ENCODE data around the gene GRAPL.
"Not testable (repeated sequence)": the region's sequence is repeated elsewhere in the genome, so short reads cannot be mapped to it uniquely, and the experiment has no call there.

Gene GRAPL

GRCh38 chr17:19189781-19190405 lies 62.5 kb downstream of the GRAPL start:
- H3K4me3 Mint-ChIP-seq, H3K27me3 Mint-ChIP-seq, H3K36me3 Mint-ChIP-seq: not testable (repeated sequence)

DNA sequence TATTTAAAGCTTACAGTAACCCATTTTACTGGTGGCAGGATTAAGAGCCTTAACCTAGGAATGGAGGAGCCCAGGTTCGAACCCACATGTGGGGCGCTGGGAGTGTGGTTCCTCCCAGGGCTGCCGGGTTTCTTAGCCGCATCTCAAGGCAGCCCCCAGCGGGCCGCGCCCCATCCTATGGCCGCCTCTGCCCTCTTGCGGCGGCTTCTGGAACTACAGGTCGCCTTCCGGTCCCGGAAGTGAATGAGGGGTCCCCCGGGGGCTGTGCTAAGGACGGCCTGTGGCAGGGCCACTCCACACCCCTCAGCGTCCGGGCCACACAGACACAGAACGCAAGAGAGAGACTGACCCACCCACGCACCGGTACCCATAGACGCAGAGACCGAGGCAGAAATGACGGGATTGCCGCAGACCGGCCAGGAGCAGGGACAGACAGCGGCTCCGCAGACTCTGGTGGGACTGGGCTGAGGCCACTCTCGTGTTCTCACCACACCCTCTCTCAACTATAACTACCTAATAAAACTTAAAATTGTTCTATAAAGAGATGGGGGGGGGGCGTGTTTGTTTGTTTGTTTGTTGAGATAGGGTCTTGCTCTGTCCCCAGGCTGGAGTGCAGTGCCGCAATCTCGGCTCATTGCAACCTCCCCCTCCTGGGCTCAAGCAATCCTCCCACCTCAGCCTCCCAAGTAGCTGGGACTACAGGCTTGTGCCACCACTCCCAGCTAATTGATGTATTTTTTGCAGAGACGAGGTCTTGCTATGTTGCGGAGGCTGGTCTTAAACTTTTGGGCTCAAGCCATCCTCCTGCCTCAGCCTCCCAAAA lies 69.2 kb downstream of the GRAPL start:
- not testable (repeated sequence) for H3K4me1 Mint-ChIP-seq, H3K27me3 Mint-ChIP-seq, H3K27ac Mint-ChIP-seq, H3K4me3 Mint-ChIP-seq, H3K9me3 Mint-ChIP-seq, H3K36me3 Mint-ChIP-seq
- ATAC-seq (ENCODE audit: low read depth) (peak; percentile 96), DNase-seq (ENCODE audit: low spot score in 2 of 2) (peak in 1 of 2 donors; percentile 18)

More at GRCh38 chr17:19189781-19190405, 62.5 kb downstream of the GRAPL start:
- H3K9me3 Mint-ChIP-seq; DNase-seq (ENCODE audit: low spot score in 2 of 2); H3K4me1 Mint-ChIP-seq; H3K27ac Mint-ChIP-seq: not testable (repeated sequence)
- ATAC-seq (ENCODE audit: low read depth): peak; percentile 39

DNA sequence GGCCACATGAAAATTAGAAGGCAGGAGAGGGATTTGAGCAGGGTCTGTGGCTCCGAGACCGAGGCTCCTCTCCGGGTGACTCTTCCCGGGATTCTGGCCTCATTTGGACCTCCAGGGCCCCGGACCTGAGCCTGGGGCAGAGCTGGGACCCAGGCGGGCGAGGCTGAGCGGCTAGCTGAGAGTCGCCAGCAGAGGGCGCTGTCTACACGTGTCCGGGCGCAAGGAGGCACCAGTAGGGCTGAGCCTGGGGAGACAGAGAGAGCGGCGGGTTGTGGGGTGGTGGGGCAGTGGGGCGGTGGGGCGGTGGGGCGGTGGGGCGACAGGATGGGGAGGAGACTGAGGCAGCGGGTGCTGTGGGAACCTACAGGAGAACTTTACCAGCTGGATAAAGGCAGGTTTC lies 75.1 kb downstream of the GRAPL start:
- not testable (repeated sequence) for H3K4me1 Mint-ChIP-seq; H3K36me3 Mint-ChIP-seq; DNase-seq (ENCODE audit: low spot score in 2 of 2); H3K27me3 Mint-ChIP-seq; H3K9me3 Mint-ChIP-seq; H3K4me3 Mint-ChIP-seq; H3K27ac Mint-ChIP-seq
- ATAC-seq (ENCODE audit: low read depth): peak; percentile 99

DNA sequence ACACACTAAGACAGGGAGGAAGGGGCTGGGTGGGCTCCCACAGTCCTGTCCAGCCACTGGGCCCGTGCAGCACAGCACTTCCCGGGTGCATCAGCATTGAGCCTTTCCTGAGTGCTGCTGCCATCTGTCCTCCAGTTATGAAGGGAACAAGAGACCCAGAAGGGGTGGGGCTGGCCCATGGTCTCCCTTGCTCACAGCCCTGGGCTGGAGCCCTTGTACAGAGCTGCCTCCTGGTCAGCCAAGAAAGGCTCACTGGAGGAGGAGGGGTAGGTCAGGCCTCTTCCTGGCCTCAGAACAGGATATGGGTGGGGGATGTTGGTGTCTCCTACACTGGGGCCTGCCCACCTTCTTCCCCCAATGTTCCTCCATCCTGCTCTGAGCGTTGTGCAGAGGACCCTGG lies 76.0 kb downstream of the GRAPL start:
- H3K27ac Mint-ChIP-seq; H3K36me3 Mint-ChIP-seq; H3K4me1 Mint-ChIP-seq; DNase-seq (ENCODE audit: low spot score in 2 of 2); ATAC-seq (ENCODE audit: low read depth); H3K9me3 Mint-ChIP-seq; H3K27me3 Mint-ChIP-seq; H3K4me3 Mint-ChIP-seq: not testable (repeated sequence)

All from memory B cell (primary cell).